ENCODE data around the gene LTBP2.

LTBP2 gene

GRCh38 chr14:74571901-74572725, 39.9 kb downstream of the LTBP2 start:
- DNase-seq (ENCODE audit: low read depth in 2 of 2), result no peak

DNA sequence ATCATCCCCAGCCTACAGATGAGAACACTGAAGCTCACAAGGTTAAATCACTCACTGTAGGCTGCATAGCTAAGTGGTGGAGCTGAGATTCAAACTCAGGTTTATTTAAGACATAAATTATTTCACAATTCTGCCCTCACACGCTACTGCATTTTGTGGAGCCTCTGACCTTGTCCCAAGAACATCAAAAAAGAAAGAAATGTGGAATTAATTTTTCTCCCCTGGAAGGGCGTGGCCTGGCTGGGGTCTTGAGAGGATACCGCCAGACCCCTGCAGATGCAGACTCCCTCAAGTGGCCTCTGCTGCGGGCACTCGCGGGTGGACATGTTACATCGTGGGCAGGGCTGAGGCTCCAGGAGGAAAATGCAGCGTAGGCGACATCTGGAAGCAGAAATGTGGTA, 40.6 kb downstream of the LTBP2 start:
- no peak for DNase-seq (ENCODE audit: low read depth in 2 of 2)

- DNase-seq (ENCODE audit: low read depth in 2 of 2), result no peak
These were observed 41.3 kb downstream of the LTBP2 start for GRCh38 chr14:74570696-74571095.

- DNase-seq (ENCODE audit: low read depth in 2 of 2), result no peak
These were observed 42.0 kb downstream of the LTBP2 start for GRCh38 chr14:74569806-74570591.

DNA sequence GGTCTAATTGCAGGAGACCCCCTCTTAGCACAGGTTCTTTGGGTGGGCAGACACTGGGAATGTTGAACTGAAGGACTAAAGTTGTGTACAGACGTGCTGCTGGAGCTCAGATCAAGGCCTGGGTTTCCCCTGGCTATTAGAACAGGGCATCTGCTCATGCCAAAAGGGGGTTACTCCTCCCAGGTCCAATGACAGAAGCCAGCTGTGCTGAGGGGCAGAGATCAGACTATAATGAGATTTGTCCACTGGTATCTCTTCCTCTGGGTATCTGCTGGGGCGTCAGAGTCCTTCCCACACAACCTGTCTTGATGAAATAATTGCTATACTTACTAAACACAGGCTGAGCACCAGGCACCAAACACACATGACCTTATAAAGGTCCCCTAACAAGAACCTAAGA, 42.6 kb downstream of the LTBP2 start:
- DNase-seq (ENCODE audit: low read depth in 2 of 2), result no peak

- DNase-seq (ENCODE audit: low read depth in 2 of 2), result no peak
These were observed 43.1 kb downstream of the LTBP2 start for GRCh38 chr14:74568911-74569310.

DNA sequence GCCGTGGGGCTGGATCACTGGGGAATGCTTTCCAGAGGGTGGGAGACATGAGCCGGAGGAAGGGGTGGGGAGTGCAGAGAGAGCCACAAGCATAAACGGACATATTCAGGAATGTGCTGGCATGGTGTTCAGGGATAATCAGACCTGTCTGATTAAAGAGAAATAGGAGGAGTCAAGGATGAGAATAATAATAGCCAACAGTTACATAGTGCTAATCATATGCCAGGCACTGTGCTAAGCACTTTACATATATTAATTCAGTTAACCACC, 43.7 kb downstream of the LTBP2 start:
- no peak for DNase-seq (ENCODE audit: low read depth in 2 of 2)

DNA sequence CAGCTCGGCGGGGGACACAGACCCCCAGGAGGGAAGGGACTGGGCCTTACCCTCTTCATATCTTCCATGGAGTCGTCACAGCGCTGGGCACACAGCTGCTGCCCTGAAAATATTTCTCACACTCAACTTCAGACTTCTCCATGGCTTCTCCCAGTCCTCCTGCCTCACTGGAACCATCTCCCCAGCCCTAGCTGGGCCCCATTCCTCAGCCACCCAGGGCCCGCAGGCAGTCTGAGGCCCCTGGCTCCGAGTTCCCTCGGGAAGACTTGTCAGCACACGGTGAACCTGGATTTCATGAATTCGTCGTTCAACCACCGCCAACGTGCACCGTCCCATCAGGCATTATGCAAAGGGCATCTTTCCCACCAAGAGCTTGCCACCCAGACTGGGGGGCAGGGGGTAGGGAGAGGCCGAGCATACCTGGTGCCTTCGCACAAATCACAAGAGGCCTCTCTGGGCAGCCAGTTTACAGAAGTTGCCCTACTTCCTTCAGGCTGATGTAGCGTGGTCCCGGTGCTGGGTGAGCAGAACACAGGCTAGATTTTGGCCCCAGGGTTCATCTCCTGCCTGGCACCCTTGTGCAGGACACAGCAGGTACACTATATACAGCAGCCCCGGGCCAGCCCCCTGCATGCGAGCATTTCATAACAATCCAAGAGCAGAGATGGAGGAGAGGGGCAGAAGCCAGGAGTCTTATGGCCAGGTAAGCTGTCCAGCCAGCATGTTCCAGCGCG, 44.2 kb downstream of the LTBP2 start:
- DNase-seq (ENCODE audit: low read depth in 2 of 2), result no peak

DNA sequence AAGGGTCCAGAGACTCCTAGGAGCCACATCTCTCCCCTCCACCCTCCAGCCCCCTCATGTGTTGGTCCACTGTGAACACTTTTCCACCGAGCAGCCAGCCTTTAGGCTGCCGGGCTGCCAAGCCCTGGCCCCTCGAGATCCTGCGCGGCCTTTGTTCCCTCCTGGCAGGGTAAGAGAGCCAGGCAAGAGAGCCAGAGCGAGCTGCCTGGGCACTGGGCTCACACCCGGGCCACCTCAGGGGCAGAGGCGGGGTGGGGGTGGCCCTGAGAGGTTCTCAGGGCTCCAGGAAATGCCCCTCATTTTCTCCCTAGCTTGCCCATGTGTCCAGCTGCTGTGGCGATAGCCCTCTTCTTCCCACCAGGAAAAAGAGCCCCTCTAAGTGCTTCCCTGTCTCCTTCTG, 44.8 kb downstream of the LTBP2 start:
- DNase-seq (ENCODE audit: low read depth in 2 of 2), result no peak

DNA sequence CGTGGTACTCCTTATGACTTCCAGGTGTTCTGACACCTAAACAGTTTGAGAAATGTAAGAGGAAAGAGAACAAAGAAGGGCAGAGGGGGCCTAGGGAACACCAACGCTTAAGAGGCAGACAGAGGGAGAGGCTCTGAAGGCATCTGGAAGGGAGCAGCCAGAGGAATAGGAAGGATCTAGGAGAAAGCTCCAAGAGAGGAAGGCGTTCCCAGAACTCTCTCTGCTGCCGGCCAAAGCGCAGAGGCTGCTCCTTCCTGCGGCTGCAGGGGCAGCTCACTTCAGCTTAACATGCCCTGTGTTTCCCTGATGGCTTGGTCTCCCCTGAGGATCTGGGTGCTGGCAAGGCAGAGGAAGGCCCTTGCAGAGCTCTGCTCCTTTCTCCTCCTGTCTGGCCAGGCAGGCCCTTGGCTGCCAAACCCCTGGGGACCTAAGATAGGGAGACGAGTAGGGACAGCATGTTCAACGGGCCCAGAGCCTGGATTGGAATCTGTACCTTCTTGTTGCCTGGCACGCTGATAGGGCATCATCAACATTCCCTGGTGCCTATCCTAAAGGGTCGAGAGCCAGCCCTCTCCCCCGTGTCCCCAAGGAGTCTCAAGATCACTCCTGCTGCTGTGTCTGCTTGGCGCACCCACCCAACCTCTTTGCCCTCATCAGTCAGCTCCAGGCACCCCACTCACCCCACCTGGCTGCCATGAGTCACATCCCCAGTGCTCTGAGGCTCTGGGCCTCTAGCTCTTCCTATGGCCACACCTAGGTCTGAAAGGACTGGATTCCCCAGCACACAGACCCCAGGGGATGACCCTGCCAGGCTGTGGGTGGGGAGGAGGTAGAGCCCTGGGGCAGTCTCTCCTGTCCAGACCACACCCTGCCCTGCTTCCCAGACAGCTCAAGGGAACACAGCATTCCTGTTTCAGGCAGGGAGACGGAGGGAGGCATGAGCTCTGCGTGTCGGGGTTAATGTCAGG, 45.6 kb downstream of the LTBP2 start:
- no peak for DNase-seq (ENCODE audit: low read depth in 2 of 2)

DNA sequence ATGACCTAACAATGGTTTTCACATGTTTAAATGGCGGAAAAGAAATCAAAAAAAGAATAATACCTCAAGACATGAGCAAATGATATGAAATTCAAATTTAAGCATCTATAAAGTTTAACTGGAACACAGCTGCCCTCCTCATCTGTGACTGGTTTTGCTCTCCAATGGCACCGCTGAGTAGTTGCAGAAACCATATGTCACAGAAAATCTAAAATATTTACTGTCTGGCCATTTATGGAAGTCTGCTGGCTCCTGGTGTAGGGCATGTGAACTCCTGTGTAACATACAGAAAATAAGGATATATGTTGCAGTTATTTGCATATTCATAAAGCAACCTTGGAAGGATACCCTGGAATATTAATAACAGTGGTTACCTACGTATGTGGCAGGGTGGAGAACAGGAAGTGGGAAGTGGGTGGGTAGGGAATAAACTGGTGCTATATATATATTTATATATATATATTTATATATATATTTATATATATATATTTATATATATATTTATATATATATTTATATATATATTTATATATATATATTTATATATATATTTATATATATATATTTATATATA, 48.4 kb downstream of the LTBP2 start:
- DNase-seq (ENCODE audit: low read depth in 2 of 2), result no peak

GRCh38 chr14:74563233-74563585, 48.8 kb downstream of the LTBP2 start:
- no peak for DNase-seq (ENCODE audit: low read depth in 2 of 2)

DNA sequence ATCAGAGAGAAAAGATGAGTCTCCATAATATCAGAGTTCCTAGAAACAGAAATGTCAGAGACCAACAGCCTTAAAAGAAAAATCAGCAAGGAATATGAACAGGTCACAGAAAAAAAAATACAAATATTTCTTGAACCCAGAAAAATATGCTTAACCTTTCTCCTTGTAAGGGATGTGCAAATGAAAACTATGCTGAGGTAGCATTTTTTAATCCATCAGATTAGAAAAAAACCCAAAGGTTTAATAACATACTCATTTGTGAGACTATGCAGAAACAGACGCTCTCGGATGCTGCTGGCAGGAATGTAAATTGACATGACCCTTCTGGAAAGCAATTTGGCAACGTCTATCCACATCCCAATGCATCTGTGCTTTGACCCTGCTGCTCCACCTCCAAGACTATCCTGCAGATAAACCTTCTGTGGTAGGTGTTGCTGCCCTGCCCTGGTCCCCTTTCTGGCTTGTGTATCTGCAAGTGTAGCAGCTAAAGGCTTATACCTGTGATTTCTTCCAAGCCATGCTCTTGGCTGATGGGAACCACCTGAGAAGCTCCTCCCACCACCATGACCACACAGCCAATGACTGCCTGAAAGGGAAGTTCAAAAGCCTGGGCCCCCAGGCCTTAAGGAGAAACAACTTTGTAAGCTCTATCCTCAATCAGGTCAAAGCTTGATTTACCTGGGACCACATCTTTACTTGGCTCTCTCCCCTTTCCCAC, 49.4 kb downstream of the LTBP2 start:
- DNase-seq (ENCODE audit: low read depth in 2 of 2), result no peak

- no peak for DNase-seq (ENCODE audit: low read depth in 2 of 2)
These were observed 53.4 kb downstream of the LTBP2 start for GRCh38 chr14:74558655-74559054.

GRCh38 chr14:74557691-74558090, 54.3 kb downstream of the LTBP2 start:
- no peak for DNase-seq (ENCODE audit: low read depth in 2 of 2)

DNA sequence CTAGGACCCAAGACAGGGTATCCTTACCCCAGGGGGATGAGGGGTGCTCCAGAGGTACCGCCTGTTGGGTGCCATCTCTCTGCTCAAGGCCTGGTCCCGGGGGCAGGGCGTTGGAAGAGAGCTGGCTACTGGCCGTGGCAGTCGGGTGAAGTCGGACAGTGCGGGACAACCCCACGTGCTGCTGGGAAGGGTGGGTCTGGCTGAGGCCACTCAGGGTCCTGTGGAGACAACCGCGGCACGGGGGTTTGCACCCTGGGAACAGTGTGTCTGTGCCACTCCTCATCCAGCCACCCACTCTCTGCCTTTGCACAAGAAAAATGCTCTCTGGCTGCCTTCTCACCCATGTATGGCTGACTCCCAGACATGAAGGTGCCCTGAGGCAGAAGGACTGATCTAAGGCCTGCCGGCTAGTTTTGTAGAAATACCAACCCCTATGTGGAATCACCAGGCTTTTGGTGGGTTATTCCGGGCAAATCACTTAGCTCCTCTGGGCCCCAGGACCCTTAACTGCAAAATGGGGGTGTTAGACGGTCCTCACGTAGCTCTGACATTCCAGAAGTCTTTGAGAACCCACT, 56.5 kb downstream of the LTBP2 start:
- DNase-seq (ENCODE audit: low read depth in 2 of 2), result no peak

- DNase-seq (ENCODE audit: low read depth in 2 of 2), result no peak
These were observed 57.2 kb downstream of the LTBP2 start for GRCh38 chr14:74554742-74555362.

- DNase-seq (ENCODE audit: low read depth in 2 of 2), result no peak
These were observed 59.4 kb downstream of the LTBP2 start for GRCh38 chr14:74552623-74553022.

GRCh38 chr14:74551431-74552371, 60.3 kb downstream of the LTBP2 start:
- no peak for DNase-seq (ENCODE audit: low read depth in 2 of 2)
